Smooth muscle cell of the brain vasculature (primary cell): ENCODE data around the gene SLC35E1.
A peak's percentile ranks its signal among the peaks of the same experiment; 100 is the strongest.

Experiments used
- DNase-seq: peaks from one replicate; pipeline ENCODE4 v3.0.0-alpha.2; 2012; ENCODE audit warnings: low read depth, low spot score

The SLC35E1 gene

DNA sequence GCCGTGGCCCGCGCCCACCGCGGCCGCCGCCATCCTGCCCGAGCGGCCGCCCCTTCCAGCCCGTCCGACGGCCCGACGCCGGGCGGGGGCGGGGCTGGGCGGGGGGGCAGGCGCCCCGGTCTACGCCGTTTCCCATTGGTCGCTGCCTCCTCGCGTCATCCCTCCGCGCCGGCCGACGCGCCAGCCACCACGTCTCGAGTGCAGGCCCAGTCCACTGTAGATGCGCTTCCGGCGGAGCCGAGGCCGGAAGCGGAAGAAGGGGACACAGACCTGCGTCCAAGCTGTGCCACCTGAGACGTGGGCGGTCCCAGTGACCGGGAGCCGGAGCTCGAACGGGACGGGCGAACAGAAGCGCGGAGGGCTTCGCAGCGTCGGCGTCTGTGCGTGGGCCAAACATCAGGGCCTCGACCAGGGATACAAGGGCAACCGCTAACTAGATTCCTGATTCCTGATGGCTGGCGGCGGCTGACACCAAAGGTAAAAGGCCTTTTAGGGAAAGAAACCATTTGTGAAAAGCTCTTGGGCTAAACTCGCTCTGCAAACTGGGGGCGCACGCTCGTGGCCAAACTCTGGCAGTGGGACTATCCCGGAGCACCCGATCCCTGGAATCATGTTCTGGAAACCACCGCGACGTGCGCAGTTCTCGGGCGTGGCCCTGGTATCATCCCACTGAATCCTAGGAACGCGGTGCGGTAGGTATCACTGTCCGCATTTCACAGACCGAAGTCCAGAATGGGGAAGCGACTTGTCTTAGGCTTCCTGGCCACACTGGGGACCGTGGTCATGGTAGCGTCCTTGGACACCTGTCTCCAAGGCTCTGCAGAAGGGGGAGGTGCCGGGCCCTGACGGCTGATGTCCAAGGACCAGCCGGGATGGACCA is at the start of gene SLC35E1:
Gene SLC35E1, minus strand, starts transcription at position 84 of the 880 bp plus-strand sequence. Its CDS starts 51 bp downstream, at position 33.
- peak; percentile 72 for DNase-seq

DNA sequence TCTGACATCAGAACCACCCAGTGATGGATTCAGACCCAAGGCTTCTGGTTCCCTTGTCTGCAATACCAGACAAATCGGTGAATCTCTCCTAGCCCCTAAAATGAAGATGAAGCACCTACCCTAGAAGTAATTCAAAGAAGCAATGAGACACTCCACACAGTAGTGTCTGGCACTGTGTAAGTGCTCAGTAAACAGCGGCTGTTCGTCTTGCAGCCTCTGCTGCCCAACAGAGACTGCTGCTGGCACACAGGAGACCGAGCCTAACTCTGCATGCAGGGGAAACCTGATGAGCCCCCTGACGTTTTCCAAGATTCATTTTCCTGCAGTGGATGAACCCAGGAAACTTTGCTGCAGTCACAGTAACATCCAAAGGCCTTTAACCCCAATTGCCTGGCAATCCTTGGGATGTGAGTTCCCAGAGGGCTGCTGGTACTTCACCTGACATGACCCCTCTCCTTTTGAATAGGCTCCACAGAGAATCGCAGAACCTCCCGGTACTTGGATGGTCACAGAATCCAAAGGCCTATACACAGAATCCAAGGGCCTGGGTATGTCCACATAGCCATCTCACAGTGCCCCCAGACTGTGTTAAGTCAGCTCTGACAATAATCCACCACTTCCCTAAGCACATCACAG is 49.1 kb upstream of the SLC35E1 start:
- DNase-seq: no peak

DNA sequence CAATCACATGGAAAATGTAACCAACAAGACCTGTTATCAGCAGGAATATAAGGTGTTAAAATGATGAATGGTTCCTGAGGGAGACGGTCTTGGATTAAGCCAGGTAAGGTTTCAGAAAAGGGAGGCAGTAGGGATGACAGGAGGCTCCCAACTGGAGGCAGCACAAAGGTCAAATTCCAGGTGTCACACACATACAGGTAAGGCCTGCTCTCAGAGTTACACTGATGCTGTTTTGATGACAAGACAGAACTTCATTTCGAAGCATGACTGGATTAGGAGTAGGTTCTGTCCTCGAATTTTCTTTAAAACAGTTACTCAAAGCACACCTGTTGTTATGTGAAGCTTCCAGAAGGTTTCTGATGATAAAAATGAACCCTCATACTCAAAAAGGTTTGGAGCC is 48.4 kb upstream of the SLC35E1 start:
- DNase-seq: no peak

DNA sequence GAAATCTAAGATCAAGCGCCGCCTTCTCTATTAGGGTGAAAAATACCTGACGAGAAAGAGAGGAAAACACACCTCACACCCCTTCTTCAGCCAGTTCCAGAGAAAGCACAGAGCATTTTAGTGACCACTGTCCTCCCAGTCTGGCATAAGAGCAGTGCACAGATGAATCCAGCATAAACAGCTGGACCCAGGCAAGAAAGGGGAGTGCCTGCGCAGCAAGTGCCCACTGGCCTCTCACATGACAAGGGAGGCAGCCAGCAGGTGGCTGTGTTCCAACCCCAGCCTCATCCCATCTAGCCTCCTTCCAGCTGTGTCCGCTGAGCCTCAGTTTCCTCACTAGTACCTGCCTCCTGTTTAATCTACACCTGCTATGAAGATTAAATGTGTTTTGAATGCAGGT is 47.8 kb upstream of the SLC35E1 start:
- DNase-seq: no peak

DNA sequence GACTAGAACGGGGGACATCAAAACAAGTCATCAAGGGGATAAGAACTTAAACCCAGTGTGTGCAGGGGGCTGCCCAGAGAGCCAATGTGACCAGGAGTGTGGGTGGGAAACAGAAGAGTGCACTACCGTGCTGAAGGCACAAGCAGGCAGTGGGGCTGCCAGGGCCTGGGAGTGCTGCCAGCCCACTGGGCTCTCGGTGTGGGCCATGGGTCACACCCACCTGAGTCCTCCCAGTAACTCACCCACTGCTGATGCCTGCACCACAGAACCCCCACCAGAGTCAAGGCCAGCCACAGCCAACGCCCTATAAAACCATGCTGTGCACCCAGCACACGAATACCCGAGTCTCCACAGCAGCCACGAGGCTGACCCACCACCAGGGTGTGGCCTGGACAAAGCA is 47.2 kb upstream of the SLC35E1 start:
- no peak for DNase-seq

DNA sequence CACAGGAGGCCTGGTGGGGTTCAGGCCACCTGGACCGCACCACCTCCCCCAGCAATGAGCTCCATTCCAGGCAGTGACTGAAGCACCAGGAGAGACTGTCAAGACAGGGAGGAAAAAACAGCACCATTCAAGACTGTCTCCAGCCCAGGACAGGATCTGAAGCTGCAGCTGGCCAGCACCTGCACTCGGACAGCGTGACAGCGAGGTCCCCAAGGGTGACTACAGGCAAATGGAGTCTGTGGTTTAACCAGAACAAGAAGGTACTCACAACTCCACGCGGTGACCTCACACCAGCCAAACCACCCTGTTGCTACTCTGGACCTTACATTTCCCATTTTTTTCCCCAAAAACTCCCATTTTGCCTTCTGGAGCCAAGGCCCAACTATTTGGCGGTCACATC is 46.0 kb upstream of the SLC35E1 start:
- DNase-seq: no peak

DNA sequence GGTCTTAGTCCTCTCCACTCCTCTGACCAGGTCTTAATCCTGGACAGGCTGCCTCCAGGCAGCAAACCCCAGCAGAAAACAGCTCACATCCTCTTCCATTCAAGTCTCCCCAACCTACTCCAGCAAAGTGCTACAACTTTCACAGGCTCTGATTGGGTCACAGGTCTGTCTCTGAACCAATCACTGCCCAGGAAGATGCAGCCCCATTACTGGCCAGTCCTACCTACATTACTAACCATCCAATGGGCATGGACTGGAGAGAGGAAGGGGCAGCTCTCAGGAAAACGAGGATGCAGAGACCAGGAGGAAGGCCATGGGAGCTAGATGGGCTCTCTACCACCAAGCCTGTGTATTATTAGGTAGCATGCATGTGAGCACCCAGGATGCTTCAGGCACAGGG is 43.6 kb upstream of the SLC35E1 start:
- DNase-seq: no peak

DNA sequence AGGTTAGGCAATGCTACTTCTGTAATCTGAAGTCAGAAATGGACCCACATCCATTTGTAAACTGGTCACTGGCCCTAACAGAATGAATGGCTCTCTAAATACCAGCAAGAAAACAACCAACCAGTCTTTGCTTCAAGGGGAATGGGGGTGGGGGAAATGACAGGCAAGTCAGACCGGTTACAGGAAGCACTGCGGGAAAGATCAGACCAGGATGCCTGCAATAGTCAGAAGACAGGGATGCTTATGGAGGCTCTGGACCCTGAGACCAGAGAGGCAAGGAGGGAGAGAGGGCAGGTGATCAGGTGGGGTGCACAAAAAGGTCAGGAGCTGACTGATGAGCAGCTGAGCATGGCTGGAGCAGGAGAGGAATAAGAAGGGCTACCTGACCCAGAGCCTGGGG is 42.7 kb upstream of the SLC35E1 start:
- no peak for DNase-seq

DNA sequence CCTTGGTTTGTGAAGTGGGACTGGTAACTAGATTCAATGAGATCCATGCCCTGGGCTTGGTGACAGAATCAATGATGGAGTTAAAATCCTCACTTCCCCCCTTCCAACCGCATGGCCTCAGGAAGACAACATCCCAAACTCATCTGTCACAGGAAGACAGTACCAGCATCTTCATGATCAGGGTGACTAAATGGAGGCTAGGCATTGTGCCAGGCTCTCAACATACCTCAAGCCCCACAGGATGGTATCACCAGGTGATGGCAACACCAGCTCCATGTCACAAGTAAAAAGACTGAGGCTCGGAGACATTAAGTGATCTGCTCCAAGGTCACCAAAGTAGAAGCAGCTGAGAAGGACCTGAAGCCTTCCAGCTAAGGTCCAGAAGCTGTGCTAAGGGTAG is 41.6 kb upstream of the SLC35E1 start:
- DNase-seq: no peak

DNA sequence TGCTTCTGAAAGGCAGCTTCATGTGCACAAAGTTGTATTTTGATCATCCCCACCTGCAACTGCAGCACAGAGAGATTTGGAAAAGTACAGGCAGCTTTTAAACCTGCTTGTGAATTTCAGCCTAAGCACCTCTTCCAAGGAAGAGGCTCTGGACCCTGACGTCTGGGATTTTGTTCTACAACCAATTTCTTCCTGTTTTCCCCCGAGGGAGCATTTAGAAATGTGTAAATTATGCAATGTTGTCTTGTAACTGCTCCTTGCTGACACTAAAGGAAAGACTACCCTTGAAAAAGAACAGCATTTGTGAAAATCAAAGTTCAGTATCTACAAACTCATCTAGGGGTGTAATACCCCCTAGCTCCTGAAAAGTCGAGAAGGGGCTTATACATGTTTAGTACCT is 40.4 kb upstream of the SLC35E1 start:
- no peak for DNase-seq

DNA sequence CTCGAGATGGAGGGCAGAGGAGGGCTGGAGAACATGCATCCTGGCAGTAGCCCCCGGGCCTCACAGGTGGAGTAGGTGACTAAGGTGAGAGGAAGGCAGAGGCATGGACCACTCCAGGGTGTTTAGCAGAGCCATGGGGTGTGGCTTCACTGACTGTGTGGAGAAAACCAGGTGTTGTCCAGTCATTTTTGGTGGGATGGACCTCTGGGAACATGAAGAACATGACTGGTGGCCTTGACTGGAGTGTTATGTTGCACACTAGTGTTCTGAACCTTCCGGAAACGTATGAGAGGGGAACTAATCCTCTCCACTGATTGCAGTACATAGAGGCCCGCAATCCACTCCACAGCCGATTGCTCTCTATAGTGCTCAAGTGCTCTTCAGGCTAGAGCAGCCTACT is 38.9 kb upstream of the SLC35E1 start:
- no peak for DNase-seq

DNA sequence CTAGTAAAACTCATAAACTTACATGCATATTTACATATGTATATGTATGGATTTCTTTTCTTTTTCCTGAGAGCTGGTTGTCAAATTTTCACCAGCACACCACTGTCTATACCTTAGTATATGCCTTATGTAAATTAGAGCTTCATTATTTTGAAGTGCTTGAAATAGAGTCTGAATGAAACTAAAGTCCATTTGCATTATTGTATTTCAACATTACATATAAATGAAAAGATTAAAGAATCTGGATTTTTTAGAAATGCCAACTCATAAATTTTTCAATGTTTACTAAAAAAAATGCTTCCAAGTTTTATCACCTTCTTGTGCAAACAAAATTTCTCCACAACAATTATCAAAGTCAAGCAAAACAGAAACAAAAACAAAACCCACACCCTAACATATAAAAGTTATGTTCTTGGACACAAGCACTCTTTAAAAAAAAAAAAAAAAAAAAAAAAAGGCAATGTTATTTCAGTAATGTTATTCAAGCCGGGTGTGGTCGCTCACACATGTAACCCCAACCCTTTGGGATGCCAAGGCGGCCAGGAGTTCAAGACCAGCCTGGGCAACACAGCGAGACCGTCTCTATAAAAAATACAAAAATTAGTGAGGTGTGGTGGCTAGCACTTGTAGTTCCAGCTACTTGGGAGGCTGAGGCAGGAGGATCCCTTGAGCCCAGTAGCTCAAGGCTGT is 37.4 kb upstream of the SLC35E1 start:
- DNase-seq: no peak

DNA sequence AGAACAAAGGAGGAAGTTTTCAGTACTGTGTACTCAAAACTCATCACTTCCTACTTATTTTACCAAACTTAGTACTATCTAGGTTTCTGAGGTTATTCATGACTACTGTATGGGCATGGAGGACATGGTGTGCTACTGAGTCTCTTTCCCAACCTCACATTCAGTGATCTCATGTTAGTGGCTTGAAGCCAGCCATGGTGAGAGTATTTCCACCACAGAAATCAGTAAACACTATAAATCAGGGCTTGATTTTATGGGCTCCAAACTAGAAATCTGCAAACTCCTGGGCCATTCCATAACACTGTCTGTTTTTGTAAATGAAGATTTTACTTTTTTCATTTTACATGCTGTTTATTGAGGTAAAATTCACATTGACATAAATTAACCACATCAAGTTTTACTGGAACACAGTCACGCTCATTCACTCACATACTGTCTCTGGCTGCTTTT is 36.1 kb upstream of the SLC35E1 start:
- DNase-seq: no peak

DNA sequence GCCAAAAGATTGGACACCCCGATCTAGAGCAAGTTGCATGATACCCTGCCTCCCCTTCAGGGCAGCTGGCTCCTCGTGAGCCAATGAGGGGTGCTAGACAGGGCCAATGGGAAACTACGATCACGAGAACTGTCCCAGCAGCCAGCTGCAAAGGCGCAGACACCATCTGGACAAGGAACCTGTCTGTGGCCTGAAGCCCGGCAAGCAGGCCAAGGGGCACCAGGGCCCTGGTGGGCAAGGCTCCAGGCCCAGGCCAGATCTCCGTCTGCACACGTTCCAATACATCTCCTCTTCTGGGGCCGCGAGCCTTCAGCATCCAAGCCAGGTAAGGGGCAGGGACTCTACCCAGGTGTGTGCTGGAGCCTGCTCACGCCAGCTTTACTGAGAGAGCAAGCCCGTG is 35.6 kb upstream of the SLC35E1 start:
- no peak for DNase-seq

DNA sequence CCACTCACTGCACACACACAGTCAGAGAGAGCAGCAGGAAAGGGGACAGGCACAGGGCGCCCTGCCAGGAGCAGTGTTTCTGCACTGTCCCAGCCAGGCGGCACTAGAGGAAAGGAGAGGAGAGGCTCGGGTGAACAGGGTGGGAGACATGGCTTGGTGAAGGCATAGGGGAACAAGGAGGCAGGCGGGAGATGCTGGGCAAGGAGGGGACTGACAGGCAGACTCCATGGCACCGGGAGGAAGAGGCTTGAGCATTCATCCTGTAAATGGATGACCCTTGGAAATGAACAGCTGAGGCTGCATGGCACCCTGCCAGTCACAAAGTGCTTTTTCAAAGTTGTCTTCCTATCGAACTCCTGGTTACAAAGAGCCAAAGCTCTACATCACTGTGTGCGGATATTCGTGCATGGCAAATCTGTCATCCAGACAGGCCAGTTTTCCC is 33.4 kb upstream of the SLC35E1 start:
- no peak for DNase-seq

DNA sequence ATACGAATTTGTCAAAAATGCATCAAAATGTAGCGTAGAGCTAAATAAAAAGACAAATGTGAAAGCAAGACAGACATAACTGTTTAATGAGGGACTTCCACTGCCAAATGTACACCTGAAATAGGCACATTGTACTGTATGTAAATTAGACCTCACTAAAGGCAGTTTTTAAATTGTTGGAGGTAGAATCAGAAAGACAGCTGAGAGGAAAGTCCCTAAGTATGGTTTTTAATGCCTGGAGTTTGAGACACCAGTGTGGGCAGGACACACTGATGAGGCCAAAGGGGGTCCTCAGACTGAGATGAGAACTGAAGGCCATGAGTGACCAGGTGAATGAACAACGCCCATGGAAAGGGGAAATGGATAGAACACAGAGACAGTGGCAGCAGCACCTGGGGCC is 32.9 kb upstream of the SLC35E1 start:
- DNase-seq: no peak

DNA sequence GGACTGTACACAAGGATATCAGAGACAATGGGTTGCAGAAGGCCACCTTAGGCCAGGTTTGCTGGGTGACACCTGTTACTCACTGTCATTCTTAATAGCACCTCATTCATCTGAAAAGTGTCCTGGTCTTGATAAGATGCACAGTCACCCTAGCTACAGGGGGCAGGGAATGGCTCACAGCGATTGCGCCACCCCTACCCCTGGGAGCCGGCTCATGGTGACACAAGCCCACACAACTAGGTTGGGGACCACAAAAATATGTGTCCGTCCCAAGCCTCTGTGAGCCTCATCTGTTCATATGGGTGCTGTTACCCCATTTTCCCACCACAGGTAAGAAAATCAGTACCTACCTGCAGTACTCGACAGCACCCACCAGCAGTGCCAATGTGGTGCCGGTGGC is 32.4 kb upstream of the SLC35E1 start:
- no peak for DNase-seq

DNA sequence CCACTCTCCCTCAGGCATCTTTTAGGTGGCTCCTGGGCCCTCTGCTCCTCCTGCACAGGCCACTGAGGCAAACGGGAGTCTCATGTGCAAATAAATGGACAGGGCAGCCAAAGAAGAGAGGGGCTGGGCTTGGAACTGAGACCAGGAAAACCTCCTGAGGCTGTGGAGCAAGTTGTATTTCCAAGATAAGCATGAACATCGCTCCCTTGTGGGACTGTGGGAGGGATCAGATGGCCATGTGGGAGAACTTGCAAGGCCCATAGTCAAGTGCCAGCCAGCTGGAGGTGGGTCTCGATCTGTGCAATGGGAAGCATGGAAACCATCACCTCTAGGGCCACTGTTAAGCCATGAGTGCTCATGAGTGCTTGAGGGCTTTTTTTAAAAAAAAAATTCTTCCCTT is 30.9 kb upstream of the SLC35E1 start:
- no peak for DNase-seq

DNA sequence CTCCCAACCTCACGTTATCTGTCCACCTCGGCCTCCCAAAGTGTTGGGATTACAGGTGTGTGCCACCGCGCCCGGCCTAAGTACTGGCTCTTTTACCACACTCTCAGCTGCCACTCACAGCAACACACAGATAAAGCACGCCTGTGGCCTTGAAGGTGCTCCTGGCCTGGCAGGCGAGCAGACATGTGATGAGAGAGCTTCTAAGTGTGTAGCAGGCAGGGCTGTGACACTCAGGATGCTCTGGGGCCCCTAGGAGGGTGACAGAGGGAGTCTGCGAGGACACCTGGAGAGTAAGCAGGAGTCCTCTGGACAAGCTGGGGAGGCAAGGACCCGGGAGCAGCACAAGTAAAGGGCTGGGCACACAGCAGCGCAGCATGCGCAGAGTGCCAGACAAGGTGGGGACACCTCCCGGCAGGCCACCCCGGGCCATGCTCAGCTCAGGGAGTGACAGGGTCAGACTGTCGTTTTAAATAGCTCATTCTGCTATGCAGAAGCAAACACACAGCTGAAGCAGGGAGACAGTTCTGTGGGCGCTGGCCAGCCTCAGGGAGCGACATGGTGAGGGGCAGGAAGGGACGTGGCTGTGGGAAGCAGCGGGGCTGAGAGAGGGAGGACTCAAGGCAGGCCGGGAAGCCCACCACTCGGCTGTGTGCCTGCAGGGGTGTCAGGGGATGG is 29.3 kb upstream of the SLC35E1 start:
- no peak for DNase-seq

DNA sequence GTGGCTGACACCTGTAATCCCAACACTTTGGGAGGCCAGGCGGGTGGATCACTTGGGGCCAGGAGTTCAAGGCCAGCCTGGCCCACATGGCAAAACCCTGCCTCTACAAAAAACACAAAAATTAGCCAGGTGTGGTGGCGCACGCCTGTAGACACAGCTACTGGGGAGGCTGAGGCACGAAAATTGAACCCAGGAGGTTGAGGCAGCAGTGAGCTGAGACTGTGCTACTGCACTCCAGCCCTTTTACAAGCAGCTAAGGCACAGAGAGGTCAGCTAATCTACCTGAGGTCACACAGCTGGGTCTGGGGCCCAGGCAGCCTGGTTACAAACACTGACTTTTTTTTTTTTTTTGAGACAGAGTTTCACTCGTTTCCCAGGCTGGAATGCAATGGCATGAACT is 28.6 kb upstream of the SLC35E1 start:
- no peak for DNase-seq

DNA sequence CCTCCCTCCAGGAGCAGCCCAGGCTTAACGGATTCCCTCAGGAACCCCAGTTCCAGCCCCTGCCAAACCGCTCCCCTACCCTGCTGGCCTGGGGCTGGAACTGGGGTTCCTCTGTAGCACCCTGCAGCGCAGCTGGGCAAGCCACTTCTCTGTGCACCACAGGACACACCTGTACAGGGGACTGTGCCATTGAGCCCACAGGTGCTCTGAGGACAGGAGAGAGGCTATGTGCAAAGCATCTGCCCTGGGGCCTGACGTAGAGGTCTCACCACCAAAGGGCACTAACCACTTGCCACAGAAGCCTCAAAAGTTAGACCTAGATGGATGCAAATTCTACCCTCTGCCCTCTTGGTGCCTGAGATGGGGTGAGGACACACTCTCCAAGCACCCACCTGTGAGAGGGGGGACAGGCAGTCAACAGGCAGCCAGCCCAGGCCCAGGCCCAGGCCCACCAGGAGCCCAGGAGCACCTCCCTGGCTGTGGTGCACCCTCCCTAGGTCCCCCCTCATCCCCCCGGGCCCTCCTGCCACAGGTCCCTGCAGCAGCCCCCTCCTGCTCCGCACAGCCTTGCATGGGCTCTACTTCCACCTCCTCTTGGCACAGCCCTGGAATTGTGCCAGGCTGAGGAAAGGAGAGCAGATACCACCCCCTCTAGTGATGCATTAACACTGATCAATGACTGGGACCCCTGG is 27.6 kb upstream of the SLC35E1 start:
- DNase-seq: no peak
